ENCODE data around the gene PTTG2. TPM values are rescaled to one million over a fixed set of nuclear protein-coding genes. Genes with fewer than 3 reads are reported as not detected.

Gene PTTG2
- total and polyA plus RNA-seq, 2 of the 13 experiments (the other 11 are each of a cell fraction or from before 2014, with no cell fraction given) = not detected

- TF ChIP-seq ZNF781 (CRISPR knock-in tag; IDR thresholded peaks at IDR 0.05; ENCODE audit: borderline replicate concordance, not compliant biosample characterization) = no peak
- no peak for TF ChIP-seq ZNF234 (CRISPR knock-in tag; conservative IDR thresholded peaks at IDR 0.05)
- no peak for TF ChIP-seq ZNF281 (CRISPR knock-in tag; IDR thresholded peaks at IDR 0.05; ENCODE audit: borderline replicate concordance)
- no peak for TF ChIP-seq ZBTB40 (IDR thresholded peaks at IDR 0.05)
- TF ChIP-seq ZBTB40 (CRISPR knock-in tag; IDR thresholded peaks at IDR 0.05) = no peak
- TF ChIP-seq PLSCR1 (CRISPR knock-in tag; IDR thresholded peaks at IDR 0.05; ENCODE audit: borderline replicate concordance) = no peak
- no peak for TF ChIP-seq TFE3 (CRISPR knock-in tag; IDR thresholded peaks at IDR 0.05)
- TF ChIP-seq UBTF (CRISPR knock-in tag; IDR thresholded peaks at IDR 0.05) = no peak
- TF ChIP-seq SOX6 (IDR thresholded peaks at IDR 0.05) = no peak
- peak; percentile 21; the same call in 1 of the 2 replicates for TF ChIP-seq SOX6 (CRISPR knock-in tag; IDR thresholded peaks at IDR 0.05)
- TF ChIP-seq JUN (CRISPR knock-in tag; IDR thresholded peaks at IDR 0.05) = no peak
Measured at GRCh38 chr4:37976991-37977470, 16.8 kb downstream of the PTTG2 start (continued).

Measured in HepG2 (cell line).